Immature natural killer cell (primary cell): ENCODE measurements around the gene AHSG. TPM values are rescaled to one million over a fixed set of nuclear protein-coding genes. Genes with fewer than 3 reads are reported as not detected.
A peak's percentile ranks its signal among the peaks of the same experiment; 100 is the strongest.
"Not testable (repeated sequence)": the region's sequence is repeated elsewhere in the genome, so short reads cannot be mapped to it uniquely, and the experiment has no call there.

Experiments used
- DNase-seq, 3 donors: peaks; one replicate each; pipeline ENCODE4 v3.0.0; 2022; ENCODE audit warnings: mixed read lengths in 1 of 3
- H3K27ac Mint-ChIP-seq, 6 donors: one replicate each; pipeline ENCODE4 v1.8.0; 2020; ENCODE audit warnings: mixed read lengths in 6 of 6, mild to moderate bottlenecking in 5 of 6, inconsistent platforms in 4 of 6, moderate library complexity in 3 of 6
- H3K27me3 Mint-ChIP-seq, 3 donors: one replicate each; pipeline ENCODE4 v1.8.0; 2020 to 2021; ENCODE audit warnings: low read depth in 3 of 3, mild to moderate bottlenecking in 3 of 3, mixed read lengths in 3 of 3, moderate library complexity in 3 of 3, inconsistent platforms in 1 of 3
- H3K36me3 Mint-ChIP-seq, 3 donors: one replicate each; pipeline ENCODE4 v1.8.0; 2020; ENCODE audit warnings: mixed read lengths in 3 of 3, inconsistent platforms in 2 of 3, mild to moderate bottlenecking in 2 of 3
- H3K4me1 Mint-ChIP-seq, 2 donors: one replicate each; pipeline ENCODE4 v1.8.0; 2020; ENCODE audit warnings: inconsistent platforms in 2 of 2, mild to moderate bottlenecking in 2 of 2, mixed read lengths in 2 of 2, moderate library complexity in 1 of 2
- H3K4me3 Mint-ChIP-seq, 5 donors: one replicate each; pipeline ENCODE4 v1.8.0; 2020; ENCODE audit warnings: mild to moderate bottlenecking in 5 of 5, mixed read lengths in 5 of 5, inconsistent platforms in 3 of 5, moderate library complexity in 3 of 5
- H3K9me3 Mint-ChIP-seq, 6 donors: one replicate each; pipeline ENCODE4 v1.8.0; 2020; ENCODE audit warnings: mild to moderate bottlenecking in 6 of 6, mixed read lengths in 6 of 6, inconsistent platforms in 4 of 6, moderate library complexity in 3 of 6
- polyA plus RNA-seq, 3 donors: library from polyadenylated mRNA; unstranded; fragments of 300-500 nt; fragmentation: Illumina TruSeq; gene quantifications; one replicate each; pipeline ENCODE4 v1.2.3, GENCODE V29; 2021

AHSG gene
- polyA plus RNA-seq, 3 donors from 2014 or later = not detected

- Mint-ChIP-seq H3K4me3 (no peak overlapping the region), H3K27me3 (peaks cover 0 to 3% (median 0%) of the 10 kb centered on the region in 3 donors), H3K9me3 (no peaks in the 10 kb centered on the region), H3K27ac (no peak overlapping the region), H3K4me1 (peaks cover 0 to 9% of the 10 kb centered on the region in 2 donors), H3K36me3 (peaks cover 35 to 48% (median 41%) of the 10 kb centered on the region in 3 donors)
- no peak for DNase-seq
Observed at GRCh38 chr3:186583831-186584230, 29.0 kb upstream of the AHSG start.

DNA sequence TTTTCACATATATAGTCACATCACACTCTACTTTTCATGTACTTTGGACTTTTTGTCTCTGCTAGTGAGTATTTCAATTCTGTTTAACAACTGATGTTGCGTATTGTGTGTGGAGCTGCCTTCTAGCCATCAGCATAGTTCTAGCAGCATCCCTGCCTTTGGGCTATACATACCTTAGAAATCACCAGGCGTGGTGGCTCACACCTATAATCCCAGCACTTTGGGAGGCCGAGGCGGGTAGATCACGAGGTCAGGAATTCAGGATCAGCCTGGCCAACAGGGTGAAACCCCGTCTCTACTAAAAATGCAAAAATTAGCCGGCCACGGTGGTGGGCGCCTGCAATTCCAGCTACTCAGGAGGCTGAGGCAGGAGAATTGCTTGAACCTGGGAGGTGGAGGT, 26.6 kb upstream of the AHSG start:
- H3K36me3 Mint-ChIP-seq = peaks cover 22 to 44% (median 32%) of the 10 kb centered on the region in 3 donors
- DNase-seq, H3K27me3 Mint-ChIP-seq, H3K4me1 Mint-ChIP-seq, H3K27ac Mint-ChIP-seq, H3K9me3 Mint-ChIP-seq, H3K4me3 Mint-ChIP-seq: not testable (repeated sequence)

DNA sequence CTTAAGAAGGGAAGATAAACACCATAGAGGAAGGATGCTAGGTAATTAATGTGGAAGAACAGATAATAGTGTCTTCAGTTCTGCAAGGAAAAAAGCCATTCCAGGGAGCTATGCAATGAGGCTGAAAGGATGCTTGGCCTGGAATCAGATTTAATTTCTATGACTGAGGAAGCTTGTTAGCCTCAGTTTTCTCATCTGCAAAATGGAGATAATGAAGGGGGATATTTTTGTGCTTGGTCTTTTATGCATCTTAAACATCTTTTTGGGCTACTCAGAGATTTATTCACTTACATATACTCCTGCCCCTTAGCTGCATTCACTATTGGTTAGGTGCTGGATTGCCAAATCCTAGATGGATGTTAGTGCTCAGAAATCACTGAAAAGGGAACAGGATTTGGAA, 25.7 kb upstream of the AHSG start:
- no peak for DNase-seq
- Mint-ChIP-seq H3K27me3 (peaks cover 0 to 3% (median 0%) of the 10 kb centered on the region in 3 donors), H3K4me1 (no peaks in the 10 kb centered on the region), H3K27ac (no peak overlapping the region), H3K4me3 (no peak overlapping the region), H3K36me3 (peaks cover 17 to 35% (median 24%) of the 10 kb centered on the region in 3 donors), H3K9me3 (no peaks in the 10 kb centered on the region)

DNA sequence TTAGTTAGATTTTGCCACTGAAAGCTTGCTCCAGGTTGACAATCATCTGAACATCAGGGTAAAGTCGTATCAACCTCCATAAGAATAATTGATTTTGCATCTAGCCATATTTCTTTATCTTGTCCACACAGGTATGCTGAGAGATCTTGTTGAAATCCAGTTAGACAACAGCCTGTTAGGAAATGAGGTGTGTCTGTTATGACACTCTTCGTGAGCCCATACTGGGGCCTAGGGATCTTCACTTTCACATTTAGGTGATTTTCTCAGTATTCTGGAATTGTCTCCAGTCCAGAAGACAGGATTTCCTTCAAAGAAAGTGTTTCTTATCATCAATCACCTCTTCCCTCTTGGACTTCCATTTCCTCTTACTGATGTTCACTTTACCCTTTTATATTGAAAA, 24.2 kb upstream of the AHSG start:
- H3K36me3 Mint-ChIP-seq = peaks cover 12 to 21% (median 12%) of the 10 kb centered on the region in 3 donors
- no peak overlapping the region for H3K4me3 Mint-ChIP-seq
- no peaks in the 10 kb centered on the region for H3K9me3 Mint-ChIP-seq
- no peak for DNase-seq
- no peaks in the 10 kb centered on the region for H3K4me1 Mint-ChIP-seq
- H3K27ac Mint-ChIP-seq = no peak overlapping the region
- H3K27me3 Mint-ChIP-seq = peaks cover 0 to 3% (median 0%) of the 10 kb centered on the region in 3 donors

DNA sequence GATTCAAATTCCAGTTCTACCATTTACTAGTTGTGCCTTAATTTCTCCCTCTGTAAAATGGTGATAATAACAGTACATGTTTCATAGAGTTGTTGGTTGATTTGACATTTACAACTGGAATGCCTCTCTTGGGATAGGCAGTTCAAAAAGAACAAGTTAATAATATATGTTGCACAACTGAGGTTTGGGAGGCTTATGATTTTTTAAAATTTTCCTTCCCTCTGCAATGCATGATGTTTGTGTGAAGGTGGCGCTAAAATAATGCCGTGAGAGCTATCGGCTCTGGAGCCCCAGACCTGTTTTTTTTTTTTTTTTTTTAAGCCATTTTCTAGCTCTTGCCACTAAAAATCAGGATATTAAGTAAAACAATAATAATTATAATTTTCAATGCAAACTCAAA, 23.7 kb upstream of the AHSG start:
- H3K4me1 Mint-ChIP-seq = no peaks in the 10 kb centered on the region
- H3K4me3 Mint-ChIP-seq = no peak overlapping the region
- no peak overlapping the region for H3K27ac Mint-ChIP-seq
- H3K9me3 Mint-ChIP-seq = no peaks in the 10 kb centered on the region
- peaks cover 7 to 18% (median 9%) of the 10 kb centered on the region in 3 donors for H3K36me3 Mint-ChIP-seq
- no peak for DNase-seq
- peaks cover 0 to 3% (median 1%) of the 10 kb centered on the region in 3 donors for H3K27me3 Mint-ChIP-seq

- Mint-ChIP-seq H3K4me3 (no peak overlapping the region), H3K36me3 (peaks cover 0 to 10% (median 0%) of the 10 kb centered on the region in 3 donors), H3K4me1 (no peaks in the 10 kb centered on the region), H3K27me3 (peaks cover 0 to 3% (median 1%) of the 10 kb centered on the region in 3 donors), H3K9me3 (no peaks in the 10 kb centered on the region), H3K27ac (peak overlapping the region in 1 of 6 donors; percentile 17)
- no peak for DNase-seq
Observed at GRCh38 chr3:186589856-186590579, 22.8 kb upstream of the AHSG start.

DNA sequence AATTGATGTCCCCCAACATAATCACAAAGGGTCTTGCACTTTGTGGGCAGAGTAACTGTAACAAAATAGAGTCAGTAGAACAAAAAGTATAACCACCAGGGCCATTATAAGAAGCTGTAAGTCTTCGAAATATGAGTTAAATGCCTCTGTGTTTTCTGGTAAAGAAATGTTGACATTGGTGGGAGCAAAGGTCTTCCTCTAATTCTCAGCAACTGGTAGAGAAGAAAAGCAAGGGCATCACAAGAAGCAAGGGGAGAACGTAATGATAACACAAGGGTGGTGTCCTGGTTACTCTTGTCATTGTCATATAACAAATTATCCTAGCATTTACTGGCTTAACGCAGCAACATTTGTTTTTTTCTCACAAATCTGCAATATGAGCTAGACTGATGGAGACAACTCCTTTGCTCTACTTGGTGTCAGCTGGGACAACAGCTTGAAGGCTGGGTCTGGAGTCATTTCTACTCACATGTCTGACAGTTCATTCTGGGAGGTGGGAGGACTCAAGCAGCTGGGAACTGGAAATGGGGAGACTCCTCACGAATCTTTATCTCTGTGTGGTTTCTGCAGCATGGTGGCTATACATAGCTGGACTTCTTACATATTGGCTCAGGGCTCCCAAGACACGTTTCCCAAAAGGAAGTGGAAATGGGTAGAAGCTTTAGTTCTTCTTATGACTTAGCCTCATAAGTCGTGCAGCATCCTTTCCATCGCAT, 22.1 kb upstream of the AHSG start:
- Mint-ChIP-seq H3K36me3 (peaks cover 0 to 4% (median 0%) of the 10 kb centered on the region in 3 donors), H3K4me1 (no peaks in the 10 kb centered on the region), H3K27ac (no peak overlapping the region), H3K4me3 (no peak overlapping the region), H3K27me3 (peaks cover 0 to 3% (median 1%) of the 10 kb centered on the region in 3 donors), H3K9me3 (no peaks in the 10 kb centered on the region)
- DNase-seq = no peak

DNA sequence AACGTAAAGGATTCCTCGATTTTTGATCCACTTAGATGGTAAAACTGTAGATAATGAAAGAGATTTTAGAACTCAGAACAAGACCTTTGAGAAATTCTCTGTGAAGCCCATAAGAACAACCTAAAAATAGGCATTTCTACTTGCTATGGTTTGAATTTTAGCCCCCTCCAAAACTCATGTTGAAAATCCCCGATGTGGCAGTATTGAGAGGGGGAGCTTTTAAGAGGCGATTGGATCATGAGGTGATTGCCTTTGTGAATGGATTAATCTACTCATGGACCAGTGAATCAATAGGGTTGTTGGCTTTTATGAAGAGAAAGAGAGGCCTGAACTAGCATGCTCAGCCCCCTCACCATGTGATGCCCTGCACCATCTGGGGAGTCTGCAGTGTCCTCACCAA, 20.2 kb upstream of the AHSG start:
- Mint-ChIP-seq H3K4me3 (no peak overlapping the region), H3K27me3 (peaks cover 0 to 5% (median 3%) of the 10 kb centered on the region in 3 donors), H3K9me3 (no peaks in the 10 kb centered on the region), H3K4me1 (no peaks in the 10 kb centered on the region), H3K27ac (no peak overlapping the region), H3K36me3 (no peaks in the 10 kb centered on the region)
- no peak for DNase-seq

- no peaks in the 10 kb centered on the region for H3K4me1 Mint-ChIP-seq
- no peak for DNase-seq
Observed at GRCh38 chr3:186593862-186594261, 19.0 kb upstream of the AHSG start.

GRCh38 chr3:186594591-186595113, 18.2 kb upstream of the AHSG start:
- Mint-ChIP-seq H3K27ac (no peak overlapping the region), H3K27me3 (peaks cover 1 to 11% (median 3%) of the 10 kb centered on the region in 3 donors), H3K36me3 (no peaks in the 10 kb centered on the region), H3K4me1 (no peaks in the 10 kb centered on the region), H3K4me3 (no peak overlapping the region), H3K9me3 (no peaks in the 10 kb centered on the region)
- no peak for DNase-seq

More at GRCh38 chr3:186593862-186594261, 19.0 kb upstream of the AHSG start:
- no peak overlapping the region for H3K4me3 Mint-ChIP-seq
- no peak overlapping the region for H3K27ac Mint-ChIP-seq
- peaks cover 1 to 7% (median 3%) of the 10 kb centered on the region in 3 donors for H3K27me3 Mint-ChIP-seq
- H3K9me3 Mint-ChIP-seq = no peaks in the 10 kb centered on the region
- H3K36me3 Mint-ChIP-seq = no peaks in the 10 kb centered on the region

DNA sequence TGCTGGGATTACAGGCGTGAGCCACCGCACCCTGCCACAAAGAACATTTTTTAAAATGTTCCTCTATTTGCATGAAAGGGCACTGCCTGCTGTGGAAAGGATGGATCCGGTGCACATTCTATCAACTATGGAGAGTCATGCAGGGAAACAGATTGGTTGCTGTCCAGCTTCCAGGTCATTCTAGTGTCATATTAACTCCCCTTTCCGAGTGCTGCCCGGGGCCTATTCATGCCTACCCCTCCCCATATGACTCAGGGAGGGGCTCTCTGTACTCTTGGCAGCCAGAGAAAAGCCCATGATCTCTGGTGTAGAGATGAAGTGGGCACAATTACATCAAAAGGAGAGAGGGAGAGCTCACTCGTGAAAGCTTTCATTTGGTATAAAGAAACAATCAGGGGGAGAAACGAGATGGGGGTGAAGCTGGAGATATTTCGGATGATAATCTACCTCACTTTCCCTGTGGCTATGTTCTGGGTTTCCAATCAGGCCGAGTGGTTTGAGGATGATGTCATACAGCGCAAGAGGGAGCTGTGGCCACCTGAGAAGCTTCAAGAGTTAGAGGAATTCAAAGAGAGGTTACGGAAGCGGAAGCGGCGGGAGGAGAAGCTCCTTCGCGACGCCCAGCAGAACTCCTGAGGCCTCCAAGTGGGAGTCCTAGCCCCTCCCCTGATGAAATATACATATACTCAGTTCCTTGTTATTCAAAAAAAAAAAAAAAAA, 16.1 kb upstream of the AHSG start:
- Mint-ChIP-seq H3K36me3 (no peaks in the 10 kb centered on the region), H3K27me3 (peaks cover 1 to 11% (median 6%) of the 10 kb centered on the region in 3 donors), H3K9me3 (no peaks in the 10 kb centered on the region), H3K27ac (no peak overlapping the region), H3K4me1 (no peaks in the 10 kb centered on the region), H3K4me3 (no peak overlapping the region)
- DNase-seq = no peak

- no peaks in the 10 kb centered on the region for H3K4me1 Mint-ChIP-seq
- no peaks in the 10 kb centered on the region for H3K9me3 Mint-ChIP-seq
- no peaks in the 10 kb centered on the region for H3K36me3 Mint-ChIP-seq
- H3K27ac Mint-ChIP-seq = no peak overlapping the region
- DNase-seq = no peak
- no peak overlapping the region for H3K4me3 Mint-ChIP-seq
- peaks cover 1 to 15% (median 7%) of the 10 kb centered on the region in 3 donors for H3K27me3 Mint-ChIP-seq
Observed at GRCh38 chr3:186598108-186598784, 14.6 kb upstream of the AHSG start.

GRCh38 chr3:186598794-186599141, 14.1 kb upstream of the AHSG start:
- no peak overlapping the region for H3K4me3 Mint-ChIP-seq
- H3K4me1 Mint-ChIP-seq = no peaks in the 10 kb centered on the region
- peaks cover 1 to 15% (median 7%) of the 10 kb centered on the region in 3 donors for H3K27me3 Mint-ChIP-seq
- H3K27ac Mint-ChIP-seq = no peak overlapping the region
- no peak for DNase-seq
- H3K36me3 Mint-ChIP-seq = no peaks in the 10 kb centered on the region
- H3K9me3 Mint-ChIP-seq = no peaks in the 10 kb centered on the region
